Measurements from ENCODE around the gene HIRIP3.

- TF ChIP-seq CTCF (IDR thresholded peaks at IDR 0.05) = no peak
- TF ChIP-seq POLR2AphosphoS5 (IDR thresholded peaks at IDR 0.05; ENCODE audit: insufficient read depth in 1 of 2, low read depth in 1 of 2) = peak; percentile 86 to 94
These were observed 721 bp upstream of the HIRIP3 start, which contains the start of gene INO80E for GRCh38 chr16:29995911-29996765.
